GM19023 (cell line): ENCODE results near the gene FCAMR.

Experiments
- ATAC-seq: cut with Tn5 transposase; IDR thresholded peaks from one replicate; pipeline ENCODE4 v1.9.1; 2021; ENCODE audit warnings: mild to moderate bottlenecking, moderate library complexity; ENCODE audit not compliant: unreplicated experiment

FCAMR gene, protein sequence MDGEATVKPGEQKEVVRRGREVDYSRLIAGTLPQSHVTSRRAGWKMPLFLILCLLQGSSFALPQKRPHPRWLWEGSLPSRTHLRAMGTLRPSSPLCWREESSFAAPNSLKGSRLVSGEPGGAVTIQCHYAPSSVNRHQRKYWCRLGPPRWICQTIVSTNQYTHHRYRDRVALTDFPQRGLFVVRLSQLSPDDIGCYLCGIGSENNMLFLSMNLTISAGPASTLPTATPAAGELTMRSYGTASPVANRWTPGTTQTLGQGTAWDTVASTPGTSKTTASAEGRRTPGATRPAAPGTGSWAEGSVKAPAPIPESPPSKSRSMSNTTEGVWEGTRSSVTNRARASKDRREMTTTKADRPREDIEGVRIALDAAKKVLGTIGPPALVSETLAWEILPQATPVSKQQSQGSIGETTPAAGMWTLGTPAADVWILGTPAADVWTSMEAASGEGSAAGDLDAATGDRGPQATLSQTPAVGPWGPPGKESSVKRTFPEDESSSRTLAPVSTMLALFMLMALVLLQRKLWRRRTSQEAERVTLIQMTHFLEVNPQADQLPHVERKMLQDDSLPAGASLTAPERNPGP

DNA sequence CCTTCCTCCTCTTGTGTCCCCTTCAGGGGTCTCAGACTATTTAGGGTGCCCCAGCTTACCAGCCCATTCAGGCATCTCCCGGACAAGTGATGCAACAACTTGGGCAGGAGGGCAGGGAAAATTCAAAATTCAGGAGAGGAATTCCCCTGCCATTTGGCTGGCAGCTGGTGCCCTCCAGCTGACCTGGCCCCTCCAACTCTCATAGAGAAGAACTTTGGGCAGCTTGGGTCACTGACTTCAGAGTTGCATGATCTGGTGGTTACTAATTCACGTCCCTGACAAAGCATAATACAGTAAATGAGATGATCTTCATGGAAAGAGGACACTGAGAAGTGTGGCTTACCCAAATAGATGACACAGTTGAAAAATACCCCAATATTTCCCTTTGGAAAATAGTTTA is at the start of gene FCAMR:
FCAMR (minus strand) TSS at position 15 of the 400 bp plus-strand sequence. CDS start 335 bp downstream, outside the sequence.
- no peak for ATAC-seq

DNA sequence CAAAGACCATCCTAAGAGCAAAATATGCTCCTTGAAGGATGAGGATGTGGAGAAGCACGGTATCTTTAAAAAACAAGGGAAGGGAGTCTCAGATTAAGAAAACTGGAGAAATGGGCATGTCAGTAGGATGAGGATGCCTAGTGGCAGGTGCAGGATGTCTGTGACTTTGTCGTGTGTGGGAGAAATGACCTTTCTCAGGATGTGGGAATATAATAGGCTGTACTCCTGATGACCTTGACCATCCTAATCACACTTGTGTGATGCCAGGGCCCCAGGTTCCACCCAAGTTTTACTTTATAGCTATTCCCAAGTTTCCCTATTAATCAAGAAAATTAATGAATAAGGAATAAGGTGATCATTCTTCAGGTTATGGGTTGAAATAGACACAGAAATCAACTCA is 49.4 kb upstream of the FCAMR start:
- no peak for ATAC-seq

DNA sequence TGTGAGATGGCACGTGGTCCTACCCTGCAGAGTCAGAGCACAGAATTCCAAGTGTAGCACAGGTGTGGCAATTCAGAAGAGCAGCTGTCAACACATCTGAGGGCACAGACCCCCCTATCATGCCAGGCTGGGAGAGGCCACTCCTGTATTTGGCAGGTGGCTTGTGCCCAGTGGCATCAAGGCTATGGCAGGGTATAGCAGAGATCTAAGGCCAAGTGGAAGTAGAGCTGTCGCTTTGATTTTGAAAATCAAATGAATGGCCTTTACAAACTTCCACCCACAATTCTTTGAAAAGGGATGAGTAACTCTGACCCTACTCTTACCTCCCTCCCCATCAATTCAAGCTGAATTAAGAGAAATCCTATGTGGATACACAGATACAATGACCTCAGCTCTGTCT is 48.9 kb upstream of the FCAMR start:
- no peak for ATAC-seq

DNA sequence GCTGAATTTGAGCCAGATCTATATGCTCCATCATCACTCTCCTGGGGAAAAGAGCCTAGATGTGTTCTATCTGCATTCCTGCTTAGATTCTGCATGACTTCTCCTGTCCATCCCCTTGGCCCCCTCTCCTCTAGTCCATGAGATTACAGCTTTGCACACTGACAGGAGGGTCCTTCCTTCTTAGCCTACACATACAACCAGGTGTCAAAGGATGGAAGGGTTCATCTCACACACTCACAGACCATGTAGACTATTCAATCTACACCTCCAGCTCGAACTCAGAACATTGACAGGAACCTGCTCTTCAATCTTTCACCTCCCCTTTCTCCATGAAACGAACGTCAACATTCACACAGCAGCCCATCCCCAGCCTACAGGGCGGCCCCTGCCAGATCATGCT is 48.4 kb upstream of the FCAMR start:
- ATAC-seq = no peak

DNA sequence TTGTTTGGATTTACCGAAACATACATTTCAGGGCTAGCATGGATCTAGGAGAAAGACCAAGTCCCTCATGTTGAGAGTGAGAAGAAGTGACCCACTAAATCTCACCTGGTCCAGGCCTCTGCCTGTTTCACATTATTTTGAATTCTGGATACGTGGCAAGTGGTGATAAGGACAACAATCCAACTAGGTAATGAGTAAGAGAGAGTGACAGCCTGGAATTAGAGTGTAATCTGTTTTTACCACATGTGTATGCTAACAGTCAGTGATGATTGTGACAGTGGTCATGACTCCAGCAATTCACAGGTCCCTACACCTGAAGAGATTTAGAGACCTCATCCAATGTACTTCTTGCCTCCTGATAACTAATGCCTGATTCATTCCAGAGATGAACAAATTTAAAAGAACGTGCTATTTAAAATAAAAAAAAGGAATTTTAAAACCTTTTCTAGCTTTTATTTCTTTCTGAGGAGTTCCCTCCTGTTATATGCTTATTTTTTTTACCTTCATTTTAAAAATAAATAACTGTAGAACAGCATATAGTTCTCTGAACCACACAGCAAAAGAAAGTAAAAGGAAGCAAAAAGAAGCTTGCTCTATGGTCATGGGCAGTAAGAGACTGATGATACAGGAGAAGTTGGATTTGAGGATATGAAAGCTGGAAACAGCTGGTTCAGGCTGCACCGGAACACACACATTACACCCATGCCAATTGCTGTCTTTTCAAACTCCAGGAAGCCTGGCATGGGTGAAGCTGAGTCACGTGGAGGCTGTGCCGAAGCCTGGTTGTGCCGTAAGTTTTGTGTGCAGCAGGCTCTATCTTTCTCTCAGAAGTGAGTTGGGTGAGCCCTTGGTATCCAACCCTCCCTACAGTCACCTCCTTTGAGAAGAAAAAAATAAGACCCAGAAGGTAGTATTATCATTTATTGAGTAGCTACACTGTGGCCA is 47.6 kb upstream of the FCAMR start:
- ATAC-seq = no peak

DNA sequence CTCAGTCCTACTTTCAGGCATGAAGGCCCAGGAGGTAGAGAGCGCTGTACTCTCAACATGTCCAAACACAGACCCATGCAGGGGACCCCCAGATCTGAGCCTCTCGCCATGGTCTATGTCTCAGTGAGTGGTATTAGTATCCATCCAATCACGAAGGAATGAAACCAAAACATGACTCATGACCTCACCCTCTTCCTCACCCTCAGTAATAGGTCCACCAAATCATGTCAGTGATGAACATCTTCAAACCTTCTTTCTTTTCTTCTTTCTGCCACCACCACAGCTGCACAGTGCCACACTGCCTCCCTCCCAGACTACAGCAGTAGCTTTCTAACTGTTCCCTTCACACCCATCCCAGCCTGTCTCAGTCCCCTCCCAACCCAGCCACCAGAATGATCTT is 45.5 kb upstream of the FCAMR start:
- no peak for ATAC-seq

DNA sequence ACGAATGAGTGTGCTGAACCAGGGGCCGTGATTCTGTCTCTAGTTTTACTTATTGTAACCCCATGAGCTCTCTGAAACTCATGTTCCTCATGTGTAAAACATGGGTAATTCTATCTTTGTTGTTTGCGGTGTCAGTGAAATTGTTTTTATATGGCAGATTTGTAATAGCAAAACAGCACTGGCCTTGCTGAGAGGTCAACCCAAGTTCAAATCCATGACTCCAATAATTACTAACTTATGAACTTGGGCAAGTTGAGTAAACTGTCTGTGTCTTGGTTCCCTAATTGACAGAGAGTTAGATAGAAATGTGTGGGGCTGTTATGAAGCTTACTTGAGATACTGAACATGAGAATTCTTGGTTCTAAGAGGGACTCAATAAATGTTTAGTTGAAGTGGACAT is 44.5 kb upstream of the FCAMR start:
- no peak for ATAC-seq

DNA sequence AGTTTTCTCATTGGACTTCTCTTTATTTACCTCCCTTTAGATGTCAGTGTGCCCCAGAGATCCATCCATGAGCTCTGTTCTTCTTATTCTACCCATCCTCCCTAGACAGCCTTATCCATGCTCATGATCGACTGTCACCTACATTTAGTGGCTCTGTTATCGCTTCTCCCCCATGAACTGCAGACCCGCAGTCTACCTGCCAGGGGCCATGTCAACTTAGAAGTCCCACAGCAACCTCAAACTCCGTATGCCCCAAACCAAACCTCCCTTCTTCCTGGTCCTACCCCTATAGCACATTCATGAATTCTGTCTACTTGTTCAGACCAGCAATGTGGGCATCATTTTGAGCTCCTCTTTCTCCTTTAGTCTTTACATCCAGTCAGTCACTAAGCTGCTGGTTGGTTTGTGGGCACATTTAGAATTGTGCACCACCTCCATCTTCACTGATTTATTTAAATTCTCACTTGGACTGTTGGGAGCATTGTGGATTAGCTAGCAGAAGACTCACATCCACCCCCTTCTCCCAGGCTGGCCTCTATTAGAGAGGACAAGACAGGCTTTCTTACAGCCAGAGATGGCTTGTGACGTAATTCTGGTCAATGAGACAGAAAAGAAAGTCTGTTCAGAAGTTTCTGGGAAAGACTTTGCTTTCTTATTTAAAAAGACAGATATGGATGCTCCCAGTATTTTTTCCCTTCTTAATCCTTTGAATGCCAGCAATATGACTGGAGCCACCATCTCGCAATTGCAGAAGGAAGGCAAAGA is 43.2 kb upstream of the FCAMR start:
- no peak for ATAC-seq

DNA sequence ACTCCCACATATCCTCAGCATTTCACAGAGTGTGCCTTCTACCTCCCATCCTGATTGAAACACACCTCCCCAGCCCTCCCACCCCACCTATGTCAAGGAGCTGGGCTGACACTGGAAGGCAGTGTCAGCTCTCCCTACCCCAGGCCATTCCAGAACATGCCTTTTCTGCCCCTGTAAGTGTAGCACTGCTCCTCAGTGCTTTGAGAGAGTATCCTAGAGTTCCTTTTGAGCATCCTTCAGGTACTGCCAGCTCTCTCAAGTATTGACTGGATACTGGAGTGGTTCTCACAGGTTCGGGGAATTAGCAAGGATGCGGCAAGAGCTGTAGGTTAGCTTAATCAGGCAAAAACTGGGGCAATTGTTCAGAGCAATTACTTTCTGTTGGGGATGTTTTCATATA is 40.5 kb upstream of the FCAMR start:
- ATAC-seq = no peak

DNA sequence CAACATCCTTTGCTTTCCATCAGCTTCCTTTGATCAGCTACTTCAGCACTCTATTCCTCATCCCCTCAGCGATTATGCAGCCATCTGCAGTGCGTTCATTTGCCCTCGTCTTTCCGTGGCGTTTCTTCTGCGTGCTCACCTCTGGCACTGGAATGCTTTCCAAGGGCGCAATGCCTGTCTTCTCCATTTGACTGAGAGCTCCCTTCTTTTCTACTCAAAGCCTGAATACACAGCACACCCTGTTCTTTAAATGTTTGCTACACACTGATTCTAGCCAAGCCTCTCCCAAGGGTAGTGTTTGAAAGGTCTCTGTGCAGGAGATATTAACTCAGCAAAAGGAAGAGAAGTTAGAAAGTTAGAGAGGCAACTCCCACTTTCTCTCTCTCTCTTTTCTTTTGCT is 39.7 kb upstream of the FCAMR start:
- ATAC-seq = no peak

DNA sequence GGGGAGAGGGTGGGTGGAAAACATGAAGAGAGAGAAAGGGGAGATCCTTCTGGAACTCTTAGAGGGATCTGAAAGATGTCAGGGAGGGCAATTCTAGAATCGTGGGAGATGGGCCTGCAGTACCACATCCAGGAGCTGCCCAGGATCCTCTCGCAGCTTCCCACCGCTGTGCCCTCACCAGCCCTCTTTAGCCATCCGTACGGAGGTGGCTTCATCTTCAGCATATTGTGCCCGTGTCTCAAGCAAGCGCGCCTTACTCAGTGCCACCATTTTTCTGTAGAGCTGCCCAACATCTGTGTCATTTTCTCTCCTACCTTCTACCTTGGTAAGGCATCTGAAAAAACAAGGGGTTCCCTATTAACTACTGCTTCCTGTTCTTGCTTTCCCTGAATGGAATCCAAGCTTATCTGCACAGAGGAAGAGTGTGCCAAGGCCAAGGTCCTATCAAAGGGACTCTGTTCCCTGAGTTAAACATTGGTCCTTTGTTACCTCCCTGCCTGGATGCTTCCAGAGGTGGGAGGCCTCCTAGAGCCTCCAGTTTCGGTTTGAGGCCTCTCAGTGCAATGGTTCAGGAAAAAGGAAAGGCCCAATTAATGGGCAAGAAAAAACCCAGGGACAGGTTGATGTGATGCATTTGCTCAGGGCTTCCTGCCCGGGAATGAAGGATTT is 39.1 kb upstream of the FCAMR start:
- ATAC-seq = no peak

DNA sequence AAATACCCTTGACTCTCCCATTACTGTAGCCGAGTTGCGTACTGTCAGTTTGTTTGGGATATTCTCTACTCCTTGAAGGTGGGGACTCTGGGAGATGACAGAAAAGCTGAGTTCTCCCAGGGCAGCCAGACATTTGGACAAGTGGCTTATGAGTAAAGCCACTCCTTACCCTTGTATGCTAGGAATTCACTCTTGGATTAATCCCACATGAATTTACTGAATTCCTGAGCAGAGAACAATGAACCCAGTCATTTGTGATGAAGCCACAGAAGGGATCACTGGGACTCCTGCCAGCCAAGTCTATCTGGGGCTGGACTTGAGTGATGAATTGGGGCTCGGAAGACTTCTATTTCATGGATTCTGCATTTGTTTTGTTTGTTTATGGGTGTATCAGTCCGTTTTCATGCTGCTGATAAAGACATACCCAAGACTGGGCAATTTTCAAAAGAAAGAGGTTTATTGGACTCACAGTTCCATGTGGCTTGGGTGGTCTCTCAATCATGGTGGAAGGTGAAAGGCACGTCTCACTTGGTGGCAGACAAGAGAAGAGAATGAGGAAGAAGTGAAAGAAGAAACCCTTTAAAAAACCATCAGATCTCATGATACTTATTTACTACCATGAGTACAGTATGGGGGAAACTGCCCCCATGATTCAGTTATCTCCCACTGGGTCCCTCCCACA is 37.2 kb upstream of the FCAMR start:
- no peak for ATAC-seq

DNA sequence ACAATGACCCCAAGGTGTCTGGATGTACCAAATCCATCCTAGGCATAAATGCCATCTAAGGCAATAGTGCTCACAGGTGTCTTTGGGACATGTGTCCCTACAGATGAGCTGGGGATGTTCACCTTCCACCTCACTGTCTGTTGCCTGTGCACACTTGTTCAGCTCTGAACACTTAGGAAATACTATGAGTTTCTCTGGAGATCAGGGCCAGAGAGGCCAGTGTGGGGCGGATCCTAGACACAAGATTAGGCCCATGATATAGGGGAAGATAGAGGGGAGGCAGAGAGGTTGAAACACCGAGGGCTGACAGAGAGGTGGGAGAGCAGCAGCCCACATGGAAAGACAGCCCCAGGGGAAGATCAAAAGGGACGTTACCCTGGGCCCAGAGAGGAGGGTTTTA is 36.7 kb upstream of the FCAMR start:
- no peak for ATAC-seq

DNA sequence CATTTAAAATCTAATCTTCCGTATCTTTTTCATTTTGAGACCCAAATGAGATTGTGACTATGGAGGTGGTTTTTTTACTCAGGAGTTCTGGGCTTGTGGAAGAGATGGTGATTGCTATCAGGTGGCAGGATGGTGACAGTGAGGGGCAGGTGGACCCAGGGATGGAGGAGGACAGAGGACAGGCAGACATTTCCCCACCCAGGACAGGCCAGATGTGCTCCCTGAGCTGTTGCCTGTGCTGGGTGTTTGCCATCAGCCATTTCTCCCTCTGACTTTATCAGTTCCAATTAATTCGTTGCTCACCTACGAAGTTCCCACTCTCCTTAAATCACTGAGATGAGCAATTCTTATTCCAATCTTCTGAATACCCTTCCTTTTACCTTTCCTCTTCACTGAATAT is 35.8 kb upstream of the FCAMR start:
- no peak for ATAC-seq

DNA sequence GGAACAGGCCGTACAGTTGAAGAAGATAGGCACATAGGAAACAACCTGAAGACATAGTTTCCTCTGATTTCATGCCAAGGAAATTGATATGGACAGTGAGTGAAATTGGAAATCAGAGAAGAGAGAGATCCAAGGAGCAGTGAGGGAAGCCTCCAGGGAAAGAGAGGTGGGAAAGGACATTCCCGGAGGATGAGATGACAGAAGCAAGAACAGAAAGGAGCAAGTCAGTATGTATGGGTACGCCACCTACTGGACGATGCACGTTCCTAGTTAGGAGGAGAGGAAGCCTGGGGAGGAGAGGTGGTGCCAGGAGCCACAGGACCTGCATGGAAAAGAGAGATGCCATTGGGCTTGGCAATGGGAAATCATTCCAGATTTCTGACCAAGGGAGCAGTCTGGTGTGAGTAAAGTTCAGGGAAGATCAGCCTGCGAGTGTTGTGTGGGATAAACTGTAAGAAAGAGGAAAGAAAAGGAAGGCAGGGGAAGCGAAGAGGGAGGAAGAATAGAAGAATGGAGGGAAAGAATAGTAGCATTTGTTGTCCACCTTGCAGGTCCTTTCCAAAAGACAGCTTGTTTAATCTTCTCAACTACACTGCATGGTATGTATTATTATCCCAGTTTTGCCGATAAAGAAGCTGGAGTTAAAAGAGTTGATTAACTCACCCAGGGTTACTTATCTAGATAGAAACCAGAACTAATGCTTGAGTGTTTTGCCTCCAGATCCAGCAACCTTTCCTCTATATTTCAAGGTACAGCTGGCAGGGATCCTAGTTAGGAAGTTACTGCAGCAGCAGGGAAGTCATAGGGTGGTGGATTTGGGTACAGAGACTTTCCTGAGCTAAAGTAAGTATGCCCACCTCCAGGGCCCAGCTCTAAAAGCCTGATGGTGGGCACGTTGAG is 34.9 kb upstream of the FCAMR start:
- no peak for ATAC-seq

DNA sequence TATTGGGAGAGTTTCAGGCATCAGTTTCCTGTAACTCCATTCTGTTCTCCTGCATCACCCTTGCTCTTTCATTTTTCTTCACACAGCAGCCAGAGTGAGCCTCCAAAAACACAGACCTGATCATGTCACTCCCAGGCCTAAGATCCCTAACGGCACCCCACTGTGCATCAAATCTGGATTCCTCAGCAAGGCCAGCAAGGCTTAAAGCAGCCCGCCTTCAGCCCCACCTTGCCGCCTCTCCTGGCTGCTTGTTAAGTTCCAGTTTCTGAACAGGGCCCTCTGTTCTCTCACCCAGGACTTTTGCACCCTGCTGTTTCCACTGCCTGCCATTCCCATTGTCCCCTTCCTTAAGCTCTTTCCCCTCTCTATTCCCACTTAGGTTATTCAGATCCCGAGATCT is 33.0 kb upstream of the FCAMR start:
- no peak for ATAC-seq

DNA sequence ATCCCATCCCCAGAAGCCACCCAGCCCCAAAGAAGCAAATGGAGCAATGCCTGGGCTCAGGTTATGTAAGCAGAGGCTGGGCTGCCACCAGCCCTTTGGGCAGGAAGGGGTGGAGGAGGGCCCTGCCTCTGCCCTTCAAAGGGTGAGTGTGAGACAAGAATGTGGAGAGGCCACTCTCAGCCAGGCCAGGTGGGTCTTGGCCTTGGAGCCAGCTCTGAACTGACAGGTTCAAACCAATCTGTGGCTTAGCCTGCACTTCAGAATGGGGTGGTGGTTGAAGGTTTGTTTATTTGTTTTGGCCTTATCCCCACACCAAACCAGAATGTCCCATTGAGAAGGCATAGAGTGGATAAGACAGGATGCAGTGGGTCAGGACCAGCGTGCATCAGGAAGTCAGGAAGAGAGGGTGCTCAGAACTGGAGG is 32.5 kb upstream of the FCAMR start:
- no peak for ATAC-seq

DNA sequence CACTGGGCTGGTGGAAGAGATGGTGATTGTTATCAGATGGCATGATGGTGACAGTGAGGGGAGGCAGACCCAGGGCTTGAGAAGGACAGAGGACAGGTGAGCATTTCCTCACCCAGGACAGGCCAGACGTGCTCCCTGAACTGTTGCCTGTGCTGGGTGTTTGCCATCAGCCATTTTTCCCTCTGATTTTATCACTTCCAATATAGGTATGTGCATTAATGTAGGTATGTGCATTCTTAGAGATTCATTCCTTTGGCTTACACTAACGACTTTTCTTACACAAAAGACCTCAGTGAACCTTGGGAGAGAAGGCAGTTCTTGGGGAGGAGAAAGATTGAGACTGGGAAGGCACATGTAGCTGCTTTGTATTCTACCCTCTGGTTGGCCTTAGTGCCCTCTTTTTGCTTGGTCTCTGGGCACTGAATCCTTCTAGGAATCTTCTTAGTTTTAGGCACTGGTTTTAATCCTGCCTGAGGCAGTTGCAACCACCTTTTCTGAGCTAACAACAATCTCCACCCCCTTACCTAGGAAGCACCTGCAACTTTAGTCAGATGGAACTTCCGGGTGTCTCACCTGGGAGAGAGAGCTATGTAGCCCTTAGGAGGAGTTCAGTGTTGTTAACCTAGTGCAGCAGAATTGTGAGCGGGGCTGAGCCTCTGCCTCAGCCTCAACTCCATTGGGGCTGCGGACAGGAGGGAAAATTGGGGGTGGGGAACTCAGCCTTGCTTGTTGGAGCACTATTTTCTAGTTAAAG is 31.4 kb upstream of the FCAMR start:
- ATAC-seq = no peak
